Measurements from ENCODE around the gene GRHL3. TPM values are rescaled to one million over a fixed set of nuclear protein-coding genes. Genes with fewer than 3 reads are reported as not detected.

GRHL3 gene
- total and polyA plus RNA-seq, 11 donors = 0.03 to 0.61 TPM; not detected in 9

- TF ChIP-seq CTCF (IDR thresholded peaks at IDR 0.05) = no peak
- no peak for TF ChIP-seq POLR2A (IDR thresholded peaks at IDR 0.05)
- Histone ChIP-seq H3K27me3 (no peaks in the 10 kb centered on the region), H3K27ac (no peak overlapping the region), H3K4me1 (no peaks in the 10 kb centered on the region), H3K36me3 (peaks cover 0 to 13% (median 0%) of the 10 kb centered on the region in 9 donors), H3K9me3 (no peaks in the 10 kb centered on the region), H3K4me3 (no peak overlapping the region)
- ATAC-seq (no peak), DNase-seq (no peak)
- intact Hi-C loops (cut with DNase I) = no loop called here
- WGBS, 4 donors = 92 to 97% (median 95%) methylated on average over 4 of the region's 4 CpGs
Measured at GRCh38 chr1:24353292-24353891, 34.2 kb downstream of the GRHL3 start.

- H3K4me3 ChIP-seq = no peak overlapping the region
- ATAC-seq = no peak
- H3K27me3 ChIP-seq = no peaks in the 10 kb centered on the region
- H3K9me3 ChIP-seq = no peaks in the 10 kb centered on the region
- WGBS, 4 donors = 70 to 79% (median 74%) methylated on average over 3 of the region's 3 CpGs
- H3K27ac ChIP-seq = no peak overlapping the region
- H3K4me1 ChIP-seq = no peaks in the 10 kb centered on the region
- peaks cover 0 to 22% (median 0%) of the 10 kb centered on the region in 9 donors for H3K36me3 ChIP-seq
- intact Hi-C loops (cut with DNase I) = no loop called here
- no peak for DNase-seq
- TF ChIP-seq CTCF (IDR thresholded peaks at IDR 0.05) (no peak), POLR2A (IDR thresholded peaks at IDR 0.05) (no peak)
Measured at GRCh38 chr1:24355466-24355865, 36.3 kb downstream of the GRHL3 start.

GRCh38 chr1:24357038-24357437, 37.9 kb downstream of the GRHL3 start:
- no peak for DNase-seq
- Histone ChIP-seq H3K36me3 (peaks cover 0 to 22% (median 0%) of the 10 kb centered on the region in 9 donors), H3K27me3 (no peaks in the 10 kb centered on the region), H3K4me3 (no peak overlapping the region), H3K9me3 (no peaks in the 10 kb centered on the region), H3K27ac (no peak overlapping the region), H3K4me1 (no peaks in the 10 kb centered on the region)
- intact Hi-C loops (cut with DNase I) = no loop called here
- no peak for ATAC-seq
- TF ChIP-seq POLR2A (IDR thresholded peaks at IDR 0.05) (no peak), CTCF (IDR thresholded peaks at IDR 0.05) (no peak)
- WGBS, 4 donors = 92 to 97% (median 95%) methylated on average over 7 of the region's 7 CpGs

- TF ChIP-seq CTCF (IDR thresholded peaks at IDR 0.05) (no peak), POLR2A (IDR thresholded peaks at IDR 0.05) (no peak)
- no peaks in the 10 kb centered on the region for H3K9me3 ChIP-seq
- WGBS, 4 donors = 95 to 97% (median 96%) methylated on average over 10 of the region's 10 CpGs
- ATAC-seq = no peak
- no peak overlapping the region for H3K27ac ChIP-seq
- no peak for DNase-seq
- peaks cover 0 to 10% (median 0%) of the 10 kb centered on the region in 12 donors for H3K4me1 ChIP-seq
- no peaks in the 10 kb centered on the region for H3K27me3 ChIP-seq
- H3K4me3 ChIP-seq = no peak overlapping the region
- H3K36me3 ChIP-seq = peaks cover 0 to 22% (median 0%) of the 10 kb centered on the region in 9 donors
- intact Hi-C loops (cut with DNase I) = no loop called here
Measured at GRCh38 chr1:24360681-24361080, 41.5 kb downstream of the GRHL3 start.
